ENCODE results near the gene POU6F2.

Gene POU6F2

GRCh38 chr7:39306016-39306570, 328.4 kb downstream of the POU6F2 start:
- no peak for TF ChIP-seq CTCF (IDR thresholded peaks at IDR 0.05; ENCODE audit: extremely low read depth, insufficient read depth, missing control alignments)
- DNase-seq (ENCODE audit: low spot score) = no peak
- in situ Hi-C loops (cut with MboI; ENCODE audit: low pct_unique_long_range_greater_than_20kb, low sequenced_read_pairs, unreplicated experiment) = no loop called here

- no peak for DNase-seq (ENCODE audit: low spot score)
- in situ Hi-C loops (cut with MboI; ENCODE audit: low pct_unique_long_range_greater_than_20kb, low sequenced_read_pairs, unreplicated experiment) = no loop called here
- no peak for TF ChIP-seq CTCF (IDR thresholded peaks at IDR 0.05; ENCODE audit: extremely low read depth, insufficient read depth, missing control alignments)
Observed at GRCh38 chr7:39310699-39311098, 333.0 kb downstream of the POU6F2 start.

GRCh38 chr7:39312254-39312989, 334.7 kb downstream of the POU6F2 start:
- DNase-seq (ENCODE audit: low spot score) = no peak
- in situ Hi-C loops (cut with MboI; ENCODE audit: low pct_unique_long_range_greater_than_20kb, low sequenced_read_pairs, unreplicated experiment) = no loop called here
- no peak for TF ChIP-seq CTCF (IDR thresholded peaks at IDR 0.05; ENCODE audit: extremely low read depth, insufficient read depth, missing control alignments)

GRCh38 chr7:39313376-39313775, 335.7 kb downstream of the POU6F2 start:
- TF ChIP-seq CTCF (IDR thresholded peaks at IDR 0.05; ENCODE audit: extremely low read depth, insufficient read depth, missing control alignments) = no peak
- in situ Hi-C loops (cut with MboI; ENCODE audit: low pct_unique_long_range_greater_than_20kb, low sequenced_read_pairs, unreplicated experiment) = no loop called here
- no peak for DNase-seq (ENCODE audit: low spot score)

GRCh38 chr7:39313974-39314373, 336.3 kb downstream of the POU6F2 start:
- DNase-seq (ENCODE audit: low spot score) = no peak
- in situ Hi-C loops (cut with MboI; ENCODE audit: low pct_unique_long_range_greater_than_20kb, low sequenced_read_pairs, unreplicated experiment) = no loop called here
- no peak for TF ChIP-seq CTCF (IDR thresholded peaks at IDR 0.05; ENCODE audit: extremely low read depth, insufficient read depth, missing control alignments)

- no peak for DNase-seq (ENCODE audit: low spot score)
- in situ Hi-C loops (cut with MboI; ENCODE audit: low pct_unique_long_range_greater_than_20kb, low sequenced_read_pairs, unreplicated experiment) = no loop called here
- no peak for TF ChIP-seq CTCF (IDR thresholded peaks at IDR 0.05; ENCODE audit: extremely low read depth, insufficient read depth, missing control alignments)
Observed at GRCh38 chr7:39317107-39317506, 339.4 kb downstream of the POU6F2 start.
